AG10803 (cell line): ENCODE data around the gene PPM1B.
A peak's percentile ranks its signal among the peaks of the same experiment; 100 is the strongest.

Experiments used
- DNase-seq: peaks from one replicate; pipeline ENCODE4 v3.0.0; 2010; ENCODE audit warnings: low read depth
- H3K4me3 ChIP-seq: 2 replicates; pipeline ENCODE4 v1.5.1; 2011; ENCODE audit warnings: mild to moderate bottlenecking, low read length, control low read depth
- CTCF ChIP-seq: conservative IDR thresholded peaks from 2 replicates; pipeline ENCODE4 v1.5.1; 2011; ENCODE audit warnings: mild to moderate bottlenecking, low read length, control low read depth, inconsistent platforms

Gene PPM1B

GRCh38 chr2:44226753-44227152 is 58.1 kb downstream of the PPM1B start:
- no peak overlapping the region for H3K4me3 ChIP-seq
- DNase-seq = no peak
- no peak for TF ChIP-seq CTCF

- no peak for TF ChIP-seq CTCF
- no peak overlapping the region for H3K4me3 ChIP-seq
- no peak for DNase-seq
Measured at GRCh38 chr2:44230378-44230777, 61.7 kb downstream of the PPM1B start.

GRCh38 chr2:44233450-44234128 is 64.9 kb downstream of the PPM1B start:
- peak; percentile 73 for DNase-seq
- H3K4me3 ChIP-seq = no peak overlapping the region
- TF ChIP-seq CTCF = no peak

- H3K4me3 ChIP-seq = no peak overlapping the region
- no peak for DNase-seq
- TF ChIP-seq CTCF = no peak
Measured at GRCh38 chr2:44237221-44237620, 68.5 kb downstream of the PPM1B start.

GRCh38 chr2:44242904-44243303 is 74.2 kb downstream of the PPM1B start:
- H3K4me3 ChIP-seq = no peak overlapping the region
- DNase-seq = no peak
- TF ChIP-seq CTCF = no peak

- DNase-seq = peak; percentile 74
- H3K4me3 ChIP-seq = peak overlapping the region; percentile 49
- peak; percentile 65 for TF ChIP-seq CTCF
Measured at GRCh38 chr2:44244135-44244871, 75.6 kb downstream of the PPM1B start.
